ENCODE results near the gene BCLAF3. TPM values are rescaled to one million over a fixed set of nuclear protein-coding genes. Genes with fewer than 3 reads are reported as not detected.

Gene BCLAF3
- polyA plus RNA-seq, 1 donor (not counting 4 experiments of a cell fraction or from before 2014, with no cell fraction given), result 3.0 TPM

DNA sequence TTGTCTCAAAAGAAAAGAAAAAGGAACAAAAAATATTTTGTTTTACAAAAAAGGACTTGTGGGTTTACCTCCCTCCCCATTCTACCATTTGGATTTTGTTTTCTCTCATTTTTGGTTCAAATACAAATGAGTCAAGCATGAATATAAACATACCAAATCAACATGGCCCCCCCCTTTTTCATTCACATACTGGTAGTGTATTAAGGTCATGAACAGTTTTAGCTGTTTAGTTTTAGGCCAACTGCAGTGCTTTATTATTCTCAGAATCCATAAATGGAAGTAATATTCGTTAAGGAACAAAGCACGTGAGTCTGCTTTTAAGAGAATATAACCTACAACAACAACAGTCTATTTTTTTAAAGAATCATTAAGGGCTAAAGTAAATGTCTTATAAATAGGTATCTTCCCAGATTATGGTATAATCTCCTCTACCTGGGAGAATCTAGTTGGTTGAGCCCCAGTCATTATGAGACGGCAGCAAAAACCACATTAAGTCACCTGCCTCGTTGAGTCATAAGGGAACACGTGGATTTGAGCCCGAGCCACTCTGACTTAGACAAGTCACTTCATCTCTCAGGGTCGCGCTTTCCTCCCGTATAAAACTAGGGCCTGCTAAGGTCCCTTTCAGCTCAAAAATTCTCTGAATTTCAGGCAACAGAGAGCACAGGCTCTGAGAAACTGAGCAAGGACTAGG is 26.7 kb downstream of the BCLAF3 start:
- DNase-seq (ENCODE audit: low read depth, low spot score) (no peak), FAIRE-seq (no peak)

DNA sequence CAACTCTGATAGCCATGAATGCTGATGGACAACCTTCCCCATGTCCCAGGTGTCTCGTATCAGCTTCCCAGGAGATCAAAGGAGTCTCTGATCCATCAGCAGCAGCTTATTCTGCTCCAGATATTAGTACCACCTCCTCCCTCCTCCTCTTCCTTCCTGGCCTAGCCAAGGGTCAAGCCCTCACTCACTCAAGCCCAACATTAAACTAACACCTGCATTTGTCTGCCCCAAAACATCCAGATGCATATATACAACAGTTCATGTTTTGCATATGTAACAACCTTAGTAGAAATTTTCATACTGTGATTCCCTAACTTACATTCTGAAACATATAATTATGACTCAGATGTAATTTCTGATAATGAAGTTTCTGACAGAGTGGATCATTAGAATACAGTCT is 29.9 kb downstream of the BCLAF3 start:
- Histone ChIP-seq H3K9me1 (ENCODE audit: control insufficient read depth, extremely low read depth, insufficient read depth, low read length) (no peaks in the 10 kb centered on the region), H4K20me1 (ENCODE audit: control insufficient read depth, extremely low read depth, insufficient read depth, low read length) (no peaks in the 10 kb centered on the region), H3K79me2 (ENCODE audit: control insufficient read depth, insufficient read depth, low read length) (no peaks in the 10 kb centered on the region), H3K27me3 (ENCODE audit: control insufficient read depth, extremely low read depth, insufficient read depth, low read length) (no peaks in the 10 kb centered on the region), H3K36me3 (ENCODE audit: control insufficient read depth in 2 of 2, extremely low read depth in 1 of 2, insufficient read depth in 2 of 2, low read length in 2 of 2) (no peaks in the 10 kb centered on the region), H3K9ac (ENCODE audit: control insufficient read depth, extremely low read depth, insufficient read depth, low read length) (no peak overlapping the region), H3K4me2 (ENCODE audit: control insufficient read depth, extremely low read depth, insufficient read depth, low read depth, low read length) (no peak overlapping the region), H3K9me3 (ENCODE audit: control insufficient read depth, low read depth, low read length) (no peaks in the 10 kb centered on the region), H3K4me1 (ENCODE audit: control insufficient read depth, extremely low read depth, insufficient read depth, low read length) (no peaks in the 10 kb centered on the region), H3K27ac (ENCODE audit: control insufficient read depth, insufficient read depth, low read length) (no peak overlapping the region), H3K4me3 (ENCODE audit: control insufficient read depth in 2 of 3, extremely low read depth in 1 of 3, insufficient read depth in 2 of 3, low read depth in 1 of 3, low read length in 3 of 3) (no peak overlapping the region), H2AFZ (ENCODE audit: control insufficient read depth, low read length) (no peak overlapping the region)
- TF ChIP-seq, protein P1, sequence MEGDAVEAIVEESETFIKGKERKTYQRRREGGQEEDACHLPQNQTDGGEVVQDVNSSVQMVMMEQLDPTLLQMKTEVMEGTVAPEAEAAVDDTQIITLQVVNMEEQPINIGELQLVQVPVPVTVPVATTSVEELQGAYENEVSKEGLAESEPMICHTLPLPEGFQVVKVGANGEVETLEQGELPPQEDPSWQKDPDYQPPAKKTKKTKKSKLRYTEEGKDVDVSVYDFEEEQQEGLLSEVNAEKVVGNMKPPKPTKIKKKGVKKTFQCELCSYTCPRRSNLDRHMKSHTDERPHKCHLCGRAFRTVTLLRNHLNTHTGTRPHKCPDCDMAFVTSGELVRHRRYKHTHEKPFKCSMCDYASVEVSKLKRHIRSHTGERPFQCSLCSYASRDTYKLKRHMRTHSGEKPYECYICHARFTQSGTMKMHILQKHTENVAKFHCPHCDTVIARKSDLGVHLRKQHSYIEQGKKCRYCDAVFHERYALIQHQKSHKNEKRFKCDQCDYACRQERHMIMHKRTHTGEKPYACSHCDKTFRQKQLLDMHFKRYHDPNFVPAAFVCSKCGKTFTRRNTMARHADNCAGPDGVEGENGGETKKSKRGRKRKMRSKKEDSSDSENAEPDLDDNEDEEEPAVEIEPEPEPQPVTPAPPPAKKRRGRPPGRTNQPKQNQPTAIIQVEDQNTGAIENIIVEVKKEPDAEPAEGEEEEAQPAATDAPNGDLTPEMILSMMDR (optimal IDR thresholded peaks at IDR 0.05 in 1 of 3, IDR thresholded peaks at IDR 0.05 in 1 of 3, conservative IDR thresholded peaks at IDR 0.05 in 1 of 3; ENCODE audit: extremely low read depth in 1 of 3, insufficient read depth in 2 of 3, low read length in 3 of 3), result no peak
- no peak for TF ChIP-seq EZH2 (IDR thresholded peaks at IDR 0.05; ENCODE audit: low read length)
- dilution Hi-C loops (cut with MboI; ENCODE audit: extremely low pct_ligation_motif_present, low sequenced_read_pairs), result no loop called here
- DNase-seq (ENCODE audit: low read depth, low spot score), result no peak
- FAIRE-seq, result no peak

More for the DNA sequence above, 26.7 kb downstream of the BCLAF3 start:
- H3K4me2 ChIP-seq (ENCODE audit: control insufficient read depth, extremely low read depth, insufficient read depth, low read depth, low read length), result no peak overlapping the region
- no peaks in the 10 kb centered on the region for H4K20me1 ChIP-seq (ENCODE audit: control insufficient read depth, extremely low read depth, insufficient read depth, low read length)
- H3K79me2 ChIP-seq (ENCODE audit: control insufficient read depth, insufficient read depth, low read length), result no peaks in the 10 kb centered on the region
- H3K9me3 ChIP-seq (ENCODE audit: control insufficient read depth, low read depth, low read length), result no peaks in the 10 kb centered on the region
- H3K36me3 ChIP-seq (ENCODE audit: control insufficient read depth in 2 of 2, extremely low read depth in 1 of 2, insufficient read depth in 2 of 2, low read length in 2 of 2), result no peaks in the 10 kb centered on the region
- no peaks in the 10 kb centered on the region for H3K4me1 ChIP-seq (ENCODE audit: control insufficient read depth, extremely low read depth, insufficient read depth, low read length)
- no peak for TF ChIP-seq EZH2 (IDR thresholded peaks at IDR 0.05; ENCODE audit: low read length)
- TF ChIP-seq, protein P1 (optimal IDR thresholded peaks at IDR 0.05 in 1 of 3, IDR thresholded peaks at IDR 0.05 in 1 of 3, conservative IDR thresholded peaks at IDR 0.05 in 1 of 3; ENCODE audit: extremely low read depth in 1 of 3, insufficient read depth in 2 of 3, low read length in 3 of 3), result no peak
- H3K27me3 ChIP-seq (ENCODE audit: control insufficient read depth, extremely low read depth, insufficient read depth, low read length), result no peaks in the 10 kb centered on the region
- H3K4me3 ChIP-seq (ENCODE audit: control insufficient read depth in 2 of 3, extremely low read depth in 1 of 3, insufficient read depth in 2 of 3, low read depth in 1 of 3, low read length in 3 of 3), result no peak overlapping the region
- no peak overlapping the region for H3K9ac ChIP-seq (ENCODE audit: control insufficient read depth, extremely low read depth, insufficient read depth, low read length)
- H3K27ac ChIP-seq (ENCODE audit: control insufficient read depth, insufficient read depth, low read length), result no peak overlapping the region
- dilution Hi-C loops (cut with MboI; ENCODE audit: extremely low pct_ligation_motif_present, low sequenced_read_pairs), result no loop called here
- no peaks in the 10 kb centered on the region for H3K9me1 ChIP-seq (ENCODE audit: control insufficient read depth, extremely low read depth, insufficient read depth, low read length)
- no peak overlapping the region for H2AFZ ChIP-seq (ENCODE audit: control insufficient read depth, low read length)

Measured in keratinocyte (primary cell).